NCI-H187 (cell line): Measurements from ENCODE around the gene EP300.

Experiments used
- DNase-seq, 2 experiments: peaks; one replicate each; lab custom pipeline; 2025; lab: John Stamatoyannopoulos, UW

Gene EP300

DNA sequence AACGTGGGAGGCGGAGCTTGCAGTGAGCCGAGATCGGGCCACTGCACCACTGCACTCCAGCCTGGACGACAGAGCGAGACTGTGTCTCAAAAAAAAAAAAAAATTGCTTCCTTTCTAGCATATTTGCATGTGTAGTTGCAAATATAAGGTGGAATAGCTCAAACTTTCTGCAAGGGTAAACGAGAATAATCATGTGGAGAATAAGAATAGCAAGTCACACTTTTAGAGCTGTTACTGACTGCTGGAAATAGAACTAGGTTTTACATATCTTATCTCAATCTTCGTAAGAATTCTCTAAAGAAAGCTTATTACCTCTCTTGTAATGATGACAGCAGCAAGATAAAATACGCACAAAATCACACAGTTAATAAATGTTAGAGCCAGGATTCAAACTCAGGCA is 114.3 kb downstream of the EP300 start:
- no peak for DNase-seq

DNA sequence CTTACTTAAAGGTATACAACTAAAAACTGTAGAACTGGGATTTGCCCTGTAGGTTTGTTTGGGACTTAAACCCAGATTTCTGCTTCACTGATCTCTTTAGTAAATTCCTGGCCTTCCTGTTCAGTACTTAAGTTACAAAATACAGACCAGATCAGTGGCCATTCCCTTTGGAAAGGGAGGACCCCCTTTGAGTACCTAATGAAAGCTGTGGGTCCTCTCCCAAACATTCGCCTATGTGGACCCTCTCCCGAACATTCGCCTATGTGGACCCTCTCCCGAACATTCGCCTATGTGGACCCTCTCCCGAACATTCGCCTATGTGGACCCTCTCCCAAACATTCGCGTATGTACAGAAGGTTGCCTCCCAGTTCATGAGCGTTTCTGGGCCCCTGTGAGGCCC is 123.0 kb downstream of the EP300 start:
- DNase-seq = no peak

DNA sequence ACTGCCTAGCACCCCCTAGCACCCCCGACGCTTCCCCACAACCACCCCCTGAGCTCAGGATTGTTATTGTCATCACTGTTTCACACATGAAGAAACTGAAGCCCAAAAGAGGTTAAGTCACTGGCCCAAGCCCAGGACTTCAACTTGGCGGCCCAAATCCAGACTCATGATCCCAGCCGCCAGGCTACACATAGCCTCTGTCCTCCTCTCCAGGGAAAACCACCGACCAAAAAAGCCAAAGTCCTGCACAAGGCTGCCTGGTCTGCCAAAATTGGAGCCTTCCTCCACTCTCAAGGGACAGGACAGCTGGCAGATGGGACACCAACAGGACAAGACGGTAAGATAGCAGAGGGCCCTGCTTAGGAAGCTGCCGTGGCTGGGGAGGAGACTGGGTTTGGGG is 123.5 kb downstream of the EP300 start:
- DNase-seq = no peak

DNA sequence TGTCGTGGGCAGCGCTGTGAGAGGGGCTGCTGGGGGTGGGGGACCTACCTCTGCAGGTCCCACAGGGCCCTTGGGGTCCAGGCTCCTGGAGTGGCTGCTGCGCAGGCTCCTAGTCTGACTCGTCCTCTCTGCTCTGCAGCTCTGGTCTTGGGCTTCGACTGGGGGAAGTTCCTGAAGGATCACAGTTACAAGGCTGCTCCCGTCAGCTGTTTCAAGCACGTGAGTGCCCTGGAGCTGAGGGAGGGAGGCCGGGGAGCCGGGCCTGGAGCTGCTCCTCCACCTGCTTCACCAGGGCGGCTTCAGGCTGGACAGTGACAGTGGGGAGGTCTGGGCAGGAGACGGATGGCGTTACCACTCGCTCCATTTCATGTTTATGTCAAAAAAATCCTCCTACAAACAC is 124.6 kb downstream of the EP300 start:
- DNase-seq = no peak

DNA sequence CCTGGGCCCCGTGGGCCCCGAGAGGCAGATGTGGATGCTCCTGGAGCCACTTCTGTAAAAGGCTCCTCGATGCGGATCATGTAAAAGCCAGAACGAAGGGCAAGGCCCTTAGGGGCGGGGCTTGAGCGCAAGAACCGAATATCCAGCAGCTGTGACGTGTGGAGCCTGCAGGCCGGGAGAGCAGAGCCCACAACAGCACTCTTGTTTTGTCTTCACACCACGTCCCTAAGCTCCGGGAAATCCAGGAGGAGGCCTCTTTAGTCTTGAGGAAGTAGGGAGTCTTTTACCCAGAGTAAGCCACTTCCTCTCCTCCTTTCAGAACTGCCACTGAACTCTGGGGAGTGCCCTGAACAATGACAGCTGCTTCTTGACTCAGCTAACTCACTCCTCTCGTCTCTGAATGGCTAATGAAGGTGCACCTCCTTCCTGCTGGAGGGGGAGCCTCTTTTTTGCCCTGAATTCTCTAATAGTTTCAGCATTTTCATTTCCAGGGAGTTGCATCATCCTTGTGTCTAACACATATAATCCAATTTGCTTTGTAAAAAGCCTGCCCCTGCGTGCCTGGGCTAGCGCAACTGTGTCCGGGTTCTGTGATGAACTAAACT is 125.3 kb downstream of the EP300 start:
- DNase-seq = peak in 1 of 2 experiments; percentile 9

DNA sequence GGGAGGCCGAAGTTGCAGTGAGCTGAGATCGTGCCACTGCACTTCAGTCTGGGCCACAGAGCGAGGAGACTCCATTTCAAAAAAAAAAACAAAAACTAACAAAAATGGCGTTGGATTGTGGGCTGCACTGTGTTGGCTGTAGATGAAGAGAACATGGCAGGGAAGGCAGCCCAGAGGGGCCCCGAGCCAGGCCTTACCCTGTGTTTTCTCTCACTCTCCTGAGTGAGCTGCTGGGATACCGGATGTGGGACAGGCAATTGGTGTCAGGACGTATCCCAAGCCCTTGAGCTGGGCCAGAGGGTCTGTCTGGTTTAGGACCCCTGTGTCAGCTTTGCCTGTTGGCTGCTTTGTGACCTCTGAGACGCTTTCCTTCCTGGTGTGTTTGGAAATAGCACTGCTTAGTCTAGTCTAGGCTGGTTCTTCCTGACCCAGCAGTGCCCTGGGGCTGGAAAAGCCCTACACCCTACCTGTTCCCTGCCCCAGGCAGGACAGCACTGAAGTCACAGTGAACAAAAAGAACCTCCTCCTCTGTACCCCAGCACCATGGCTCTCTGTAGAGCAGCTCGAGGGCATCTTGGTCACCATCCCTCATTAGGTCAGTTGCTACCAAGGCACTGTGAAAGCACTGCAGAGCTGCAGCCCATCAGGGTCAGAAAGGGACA is 130.6 kb downstream of the EP300 start:
- no peak for DNase-seq

DNA sequence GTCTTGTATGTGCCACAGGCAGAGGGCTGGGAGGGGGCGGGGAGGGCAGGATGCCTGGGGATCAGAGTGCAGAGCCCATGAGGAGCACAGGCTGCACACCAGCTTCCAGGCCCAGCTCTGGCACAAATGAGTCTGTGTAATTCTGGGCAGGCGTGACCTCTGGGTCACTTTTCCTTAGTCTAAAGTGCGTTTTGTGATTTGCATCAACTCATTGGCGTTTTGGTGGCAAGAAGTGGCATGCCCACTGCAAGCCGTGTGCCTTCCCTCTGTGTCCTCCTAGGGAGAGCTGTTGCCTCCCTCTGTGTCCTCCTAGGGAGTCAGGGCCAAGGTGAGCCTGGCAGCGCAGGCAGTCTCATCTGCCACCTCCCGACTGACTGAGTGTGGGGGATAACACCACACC is 131.1 kb downstream of the EP300 start:
- no peak for DNase-seq

DNA sequence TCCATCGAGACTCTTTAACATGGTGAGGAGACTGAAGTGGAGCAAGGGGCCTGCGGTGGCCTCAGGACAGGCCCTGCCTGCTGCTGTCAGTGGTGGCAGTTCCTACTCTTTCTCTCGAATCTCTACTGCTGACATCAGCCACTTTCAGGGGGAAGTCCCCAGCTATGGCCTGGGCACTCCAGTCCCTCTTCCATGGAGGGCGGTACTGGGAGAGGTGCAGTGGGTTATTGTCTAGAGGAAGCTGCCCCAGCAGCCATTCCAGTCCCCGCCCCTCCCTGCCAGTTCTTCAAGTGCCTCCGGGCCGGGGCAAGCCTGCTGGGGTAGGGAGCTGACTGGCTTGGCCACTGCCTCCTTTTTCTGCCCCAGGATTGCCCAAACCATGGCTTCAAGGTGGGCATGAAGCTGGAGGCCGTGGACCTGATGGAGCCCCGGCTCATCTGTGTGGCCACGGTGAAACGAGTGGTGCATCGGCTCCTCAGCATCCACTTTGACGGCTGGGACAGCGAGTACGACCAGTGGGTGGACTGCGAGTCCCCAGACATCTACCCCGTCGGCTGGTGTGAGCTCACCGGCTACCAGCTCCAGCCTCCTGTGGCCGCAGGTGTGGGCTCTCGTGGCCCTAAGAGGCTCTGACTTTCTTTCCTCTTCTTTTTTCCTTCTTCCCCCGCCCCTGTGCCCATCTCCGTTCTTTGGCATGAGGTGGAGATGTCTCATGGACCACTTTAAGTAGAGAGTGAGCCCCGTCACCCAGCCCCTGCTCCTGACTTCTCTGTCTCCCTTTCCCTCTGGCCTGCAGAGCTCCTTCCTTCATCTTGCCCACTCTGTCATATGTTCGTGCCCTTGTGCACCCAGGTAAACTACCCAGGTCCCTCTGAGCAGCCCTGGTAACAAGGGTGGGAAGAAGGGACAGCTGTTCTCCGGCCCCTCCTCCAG is 134.6 kb downstream of the EP300 start:
- DNase-seq = no peak

DNA sequence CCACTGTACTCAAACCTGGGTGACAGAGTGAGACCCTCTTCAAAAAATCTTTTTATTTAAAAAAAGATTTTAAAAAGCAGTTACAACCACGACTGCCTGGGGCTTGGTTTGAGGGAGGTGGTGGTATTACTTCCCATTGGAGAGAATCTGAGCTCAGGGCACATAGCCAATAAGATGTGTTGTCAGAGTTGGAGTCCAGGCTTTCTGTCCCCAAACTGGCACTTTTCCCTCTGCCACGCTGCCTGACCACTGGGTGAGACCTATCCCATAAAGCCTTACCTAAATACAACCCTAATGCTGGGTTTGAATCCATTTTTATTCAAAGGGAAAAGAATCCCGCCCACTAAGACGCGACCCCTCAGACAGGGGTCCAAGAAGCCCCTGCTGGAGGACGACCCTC is 136.8 kb downstream of the EP300 start:
- no peak for DNase-seq
